Measurements from ENCODE around the gene CCDC14. TPM values are rescaled to one million over a fixed set of nuclear protein-coding genes. Genes with fewer than 3 reads are reported as not detected.
"Not testable (repeated sequence)": the region's sequence is repeated elsewhere in the genome, so short reads cannot be mapped to it uniquely, and the experiment has no call there.

CCDC14 gene
- total and polyA plus RNA-seq, 2 of the 4 experiments (the other 2 are of a cell fraction): 82.1 to 109 TPM

DNA sequence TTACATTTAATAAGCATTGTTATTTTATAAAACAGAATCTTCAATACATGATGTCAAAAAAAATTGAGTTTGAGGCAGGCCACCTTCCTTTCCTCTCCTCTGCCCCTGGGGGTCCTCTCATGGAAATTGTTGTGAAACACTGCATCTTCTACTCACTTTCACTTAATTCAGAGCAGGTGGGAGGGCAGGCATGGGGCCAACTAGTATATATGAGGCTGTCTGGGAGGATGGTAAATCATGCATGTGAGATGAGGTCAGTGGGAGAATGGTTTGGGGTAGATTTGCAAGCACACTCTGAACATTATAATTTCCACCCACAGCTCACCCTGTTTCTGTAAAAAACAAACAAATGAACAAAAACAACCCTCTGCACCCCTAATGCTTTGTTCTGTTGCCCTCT, 10.4 kb upstream of the CCDC14 start:
- Histone ChIP-seq H2AK5ac (ENCODE audit: low read depth, low read length) (no peak overlapping the region), H3K4me2 (ENCODE audit: low read depth, low read length) (no peak overlapping the region), H3K4ac (ENCODE audit: low read depth, low read length) (no peak overlapping the region), H4K91ac (ENCODE audit: insufficient read depth, low read depth, low read length) (no peak overlapping the region), H3K23ac (ENCODE audit: low read depth, low read length) (no peak overlapping the region), H3K4me1 (ENCODE audit: control insufficient read depth, insufficient read depth, low read length) (peaks cover 2% of the 10 kb centered on the region; the same call in 1 of the 2 replicates), H3K14ac (replicated peaks; ENCODE audit: low read depth, low read length) (no peak overlapping the region), H2BK120ac (ENCODE audit: low read depth, low read length) (no peak overlapping the region), H3K9me3 (ENCODE audit: control insufficient read depth, insufficient read depth, low read length) (no peaks in the 10 kb centered on the region), H4K5ac (ENCODE audit: low read depth, low read length) (no peak overlapping the region), H4K8ac (ENCODE audit: low read depth in 2 of 2, low read length in 2 of 2) (no peak overlapping the region), H3K56ac (ENCODE audit: extremely low read depth, insufficient read depth, low read length) (no peak overlapping the region), H3K27ac (ENCODE audit: insufficient read depth, low read length) (no peak overlapping the region), H4K20me1 (ENCODE audit: insufficient read depth, low read length) (no peaks in the 10 kb centered on the region), H3K9me1 (ENCODE audit: insufficient read depth, low read length) (no peaks in the 10 kb centered on the region), H3K36me3 (ENCODE audit: control insufficient read depth, insufficient read depth, low read length) (no peaks in the 10 kb centered on the region), H2AFZ (replicated peaks; ENCODE audit: low read length, poor library complexity) (no peak overlapping the region), H3K18ac (ENCODE audit: low read depth, low read length) (no peak overlapping the region), H3K9ac (ENCODE audit: low read depth, low read length) (no peak overlapping the region), H2BK5ac (ENCODE audit: low read depth, low read length, poor library complexity, severe bottlenecking) (no peak overlapping the region), H2AK9ac (replicated peaks; ENCODE audit: low read depth, low read length, poor library complexity) (no peak overlapping the region), H3K27me3 (ENCODE audit: control insufficient read depth, insufficient read depth, low read length) (peaks cover 2% of the 10 kb centered on the region; the same call in 1 of the 2 replicates), H2BK20ac (ENCODE audit: low read depth, low read length) (no peak overlapping the region), H3K4me3 (ENCODE audit: insufficient read depth, low read depth, low read length) (no peak overlapping the region), H2BK15ac (ENCODE audit: low read depth, low read length) (no peak overlapping the region), H3K79me1 (ENCODE audit: low read depth in 1 of 2, low read length in 2 of 2) (no peaks in the 10 kb centered on the region)
- intact Hi-C loops (cut with micrococcal nuclease) (no loop called here), dilution Hi-C loops (cut with HindIII; ENCODE audit: low sequenced_read_pairs, unreplicated experiment) (no loop called here), in situ Hi-C loops (cut with MboI; ENCODE audit: low sequenced_read_pairs) (no loop called here)
- ATAC-seq (ENCODE audit: low read depth) (no peak), DNase-seq (no peak)
- POLR2A ChIA-PET (ENCODE audit: unreplicated experiment): no interaction called here
- BruUV-seq (replicated peaks): no TSS peak
- TF ChIP-seq RFX5 (IDR thresholded peaks at IDR 0.05; ENCODE audit: low read depth, low read length) (no peak), MAZ (IDR thresholded peaks at IDR 0.05; ENCODE audit: borderline replicate concordance, low read depth, low read length) (no peak), CHD1 (IDR thresholded peaks at IDR 0.05; ENCODE audit: low read depth, low read length) (no peak), NFE2L2 (IDR thresholded peaks at IDR 0.05; ENCODE audit: low read depth, low read length) (no peak)
- TF ChIP-seq, protein P1, sequence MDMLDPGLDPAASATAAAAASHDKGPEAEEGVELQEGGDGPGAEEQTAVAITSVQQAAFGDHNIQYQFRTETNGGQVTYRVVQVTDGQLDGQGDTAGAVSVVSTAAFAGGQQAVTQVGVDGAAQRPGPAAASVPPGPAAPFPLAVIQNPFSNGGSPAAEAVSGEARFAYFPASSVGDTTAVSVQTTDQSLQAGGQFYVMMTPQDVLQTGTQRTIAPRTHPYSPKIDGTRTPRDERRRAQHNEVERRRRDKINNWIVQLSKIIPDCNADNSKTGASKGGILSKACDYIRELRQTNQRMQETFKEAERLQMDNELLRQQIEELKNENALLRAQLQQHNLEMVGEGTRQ (IDR thresholded peaks at IDR 0.05; ENCODE audit: low read depth, low read length): no peak
- CTCF ChIA-PET: no interaction called here

DNA sequence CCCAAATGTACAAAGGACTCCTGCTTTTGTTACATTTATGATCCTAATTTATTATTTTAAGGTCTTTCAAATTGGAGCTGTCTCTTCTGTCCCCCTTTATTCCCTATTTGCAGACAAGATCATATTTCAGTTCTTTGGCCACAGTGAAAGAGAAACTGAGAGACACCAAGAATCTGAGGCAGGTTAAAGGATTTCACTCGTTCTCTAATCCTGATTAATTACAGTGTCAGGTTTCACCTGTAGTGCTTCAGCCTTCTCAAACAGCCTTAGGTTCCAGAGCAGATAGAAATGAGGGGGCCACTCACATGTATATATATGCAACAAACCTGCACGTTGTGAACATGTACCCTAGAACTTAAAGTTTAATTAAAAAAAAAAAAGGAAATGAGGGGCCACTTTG, 6.2 kb upstream of the CCDC14 start:
- in situ Hi-C loops (cut with MboI; ENCODE audit: low sequenced_read_pairs): not testable (repeated sequence)

More for the DNA sequence above, 6.2 kb upstream of the CCDC14 start:
- BruUV-seq (replicated peaks); DNase-seq; H4K91ac ChIP-seq (ENCODE audit: insufficient read depth, low read depth, low read length); H4K20me1 ChIP-seq (ENCODE audit: insufficient read depth, low read length); H3K56ac ChIP-seq (ENCODE audit: extremely low read depth, insufficient read depth, low read length); H3K27ac ChIP-seq (ENCODE audit: insufficient read depth, low read length); CTCF ChIA-PET; H3K9me3 ChIP-seq (ENCODE audit: control insufficient read depth, insufficient read depth, low read length); H4K5ac ChIP-seq (ENCODE audit: low read depth, low read length); H3K14ac ChIP-seq (replicated peaks; ENCODE audit: low read depth, low read length); intact Hi-C loops (cut with micrococcal nuclease); H3K9ac ChIP-seq (ENCODE audit: low read depth, low read length); H3K27me3 ChIP-seq (ENCODE audit: control insufficient read depth, insufficient read depth, low read length); H3K4me1 ChIP-seq (ENCODE audit: control insufficient read depth, insufficient read depth, low read length); dilution Hi-C loops (cut with HindIII; ENCODE audit: low sequenced_read_pairs, unreplicated experiment); H4K8ac ChIP-seq (ENCODE audit: low read depth in 2 of 2, low read length in 2 of 2); H3K4me3 ChIP-seq (ENCODE audit: insufficient read depth, low read depth, low read length); H3K36me3 ChIP-seq (ENCODE audit: control insufficient read depth, insufficient read depth, low read length); H2BK120ac ChIP-seq (ENCODE audit: low read depth, low read length); H3K23ac ChIP-seq (ENCODE audit: low read depth, low read length); H2BK15ac ChIP-seq (ENCODE audit: low read depth, low read length); H3K4ac ChIP-seq (ENCODE audit: low read depth, low read length); H2BK20ac ChIP-seq (ENCODE audit: low read depth, low read length); H3K18ac ChIP-seq (ENCODE audit: low read depth, low read length); ATAC-seq (ENCODE audit: low read depth); H3K9me1 ChIP-seq (ENCODE audit: insufficient read depth, low read length); H2BK5ac ChIP-seq (ENCODE audit: low read depth, low read length, poor library complexity, severe bottlenecking); H2AFZ ChIP-seq (replicated peaks; ENCODE audit: low read length, poor library complexity); H2AK9ac ChIP-seq (replicated peaks; ENCODE audit: low read depth, low read length, poor library complexity); H3K79me1 ChIP-seq (ENCODE audit: low read depth in 1 of 2, low read length in 2 of 2); H3K4me2 ChIP-seq (ENCODE audit: low read depth, low read length); H2AK5ac ChIP-seq (ENCODE audit: low read depth, low read length); POLR2A ChIA-PET (ENCODE audit: unreplicated experiment): not testable (repeated sequence)
- no CpG with 5 or more reads among the region's 2 CpGs for WGBS, 2 experiments (ENCODE audit: extremely low coverage in 2 of 2, insufficient read length in 1 of 2)
